Transverse colon (tissue), 4 donors: Measurements from ENCODE around the gene ARHGAP10.

Source experiments
- EP300 ChIP-seq: sonication (generic); formaldehyde crosslinking; IDR thresholded peaks from one replicate; pipeline ENCODE4 v1.6.1; 2017; ENCODE audit warnings: antibody characterized with exemption, low read depth
- POLR2A ChIP-seq: fragments of 450-650 bp; IDR thresholded peaks from one replicate; pipeline ENCODE4 v1.6.1; 2016; ENCODE audit warnings: antibody characterized with exemption, mild to moderate bottlenecking, moderate library complexity
- POLR2AphosphoS5 ChIP-seq, 3 donors: sonication (generic); formaldehyde crosslinking; IDR thresholded peaks; one replicate each; pipeline ENCODE4 v1.6.1; 2016; ENCODE audit warnings: antibody characterized with exemption in 3 of 3
- TF ChIP-seq, protein P1 (sequence below), 5 experiments: fragments of 200-600 bp in 3 of 5; fragments of 450-650 bp in 2 of 5; sonication (generic) in 3 of 5; IDR thresholded peaks; 1 replicate in 2 of 5; 2 replicates in 3 of 5; pipeline ENCODE4 v1.5.1; 2016 to 2017; ENCODE audit warnings: antibody characterized with exemption in 5 of 5, inconsistent platforms in 3 of 5, mild to moderate bottlenecking in 2 of 5, moderate library complexity in 1 of 5

DNA sequence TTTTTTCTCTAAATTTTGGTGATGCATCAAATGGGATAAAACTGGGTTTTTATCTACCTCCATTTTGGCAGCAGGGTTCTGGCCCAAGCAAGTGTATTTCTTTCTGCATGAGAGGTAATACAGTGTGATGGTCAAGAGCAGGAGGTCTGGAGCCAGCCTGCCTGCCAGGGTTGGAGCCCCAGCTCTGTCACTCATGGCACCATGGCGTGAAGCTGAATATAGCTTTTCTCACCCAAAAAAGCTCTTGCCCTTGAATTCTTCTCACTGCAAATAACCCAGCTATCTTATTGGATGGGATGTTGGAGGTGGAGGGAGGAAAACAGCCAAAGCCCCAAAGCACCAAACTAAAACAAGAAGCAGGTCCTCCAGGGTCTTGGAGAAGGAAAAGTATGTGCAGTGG, 218.4 kb downstream of the ARHGAP10 start:
- TF ChIP-seq, protein P1, sequence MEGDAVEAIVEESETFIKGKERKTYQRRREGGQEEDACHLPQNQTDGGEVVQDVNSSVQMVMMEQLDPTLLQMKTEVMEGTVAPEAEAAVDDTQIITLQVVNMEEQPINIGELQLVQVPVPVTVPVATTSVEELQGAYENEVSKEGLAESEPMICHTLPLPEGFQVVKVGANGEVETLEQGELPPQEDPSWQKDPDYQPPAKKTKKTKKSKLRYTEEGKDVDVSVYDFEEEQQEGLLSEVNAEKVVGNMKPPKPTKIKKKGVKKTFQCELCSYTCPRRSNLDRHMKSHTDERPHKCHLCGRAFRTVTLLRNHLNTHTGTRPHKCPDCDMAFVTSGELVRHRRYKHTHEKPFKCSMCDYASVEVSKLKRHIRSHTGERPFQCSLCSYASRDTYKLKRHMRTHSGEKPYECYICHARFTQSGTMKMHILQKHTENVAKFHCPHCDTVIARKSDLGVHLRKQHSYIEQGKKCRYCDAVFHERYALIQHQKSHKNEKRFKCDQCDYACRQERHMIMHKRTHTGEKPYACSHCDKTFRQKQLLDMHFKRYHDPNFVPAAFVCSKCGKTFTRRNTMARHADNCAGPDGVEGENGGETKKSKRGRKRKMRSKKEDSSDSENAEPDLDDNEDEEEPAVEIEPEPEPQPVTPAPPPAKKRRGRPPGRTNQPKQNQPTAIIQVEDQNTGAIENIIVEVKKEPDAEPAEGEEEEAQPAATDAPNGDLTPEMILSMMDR (IDR thresholded peaks at IDR 0.05): no peak
- no peak for TF ChIP-seq EP300
- no peak for TF ChIP-seq POLR2A
- TF ChIP-seq POLR2AphosphoS5 (IDR thresholded peaks at IDR 0.05): no peak
